Measurements from ENCODE around the gene USP28. TPM values are rescaled to one million over a fixed set of nuclear protein-coding genes. Genes with fewer than 3 reads are reported as not detected.

Gene USP28
- total RNA-seq, 1 experiment from 2014 or later = 23.7 TPM

DNA sequence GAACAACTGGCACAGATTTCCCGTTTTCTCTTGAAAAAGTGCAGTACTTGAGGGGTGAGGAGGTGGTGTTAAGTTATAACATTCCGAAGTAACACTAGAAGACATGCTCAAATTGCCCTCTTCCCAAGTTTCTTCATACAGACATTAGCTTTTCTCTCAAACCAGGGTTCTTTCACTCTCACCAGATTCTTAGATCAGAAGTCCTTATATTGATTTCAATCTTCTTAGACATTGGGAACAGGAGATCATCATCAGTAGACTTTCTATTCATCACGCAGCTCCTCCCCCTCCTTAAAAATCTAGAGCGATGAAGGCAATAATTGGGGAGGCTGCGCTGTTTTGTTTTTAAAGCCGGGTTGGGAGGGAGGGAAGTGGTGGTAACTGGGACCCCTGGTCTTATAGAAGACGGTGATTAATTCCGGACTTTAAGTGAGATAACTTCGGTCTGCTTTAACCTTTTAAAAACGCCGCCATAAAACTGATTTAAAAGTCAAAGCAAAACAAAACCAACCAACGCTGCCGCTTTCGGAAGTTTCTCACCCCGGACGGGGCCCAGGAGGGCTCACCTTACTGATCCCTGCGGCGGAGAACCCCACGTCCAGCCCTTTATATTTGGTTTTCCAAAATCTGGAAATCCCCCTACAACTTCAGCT is 665 bp downstream of the USP28 start:
- intact Hi-C loops (cut with micrococcal nuclease; ENCODE audit: unreplicated experiment) = no loop called here
- peak; percentile 38 for DNase-seq (ENCODE audit: low spot score)
- Histone ChIP-seq H3K27me3 (replicated peaks; ENCODE audit: insufficient read depth, low read depth, low read length, poor library complexity) (no peaks in the 10 kb centered on the region), H3K4me3 (ENCODE audit: low read depth, low read length, poor library complexity, severe bottlenecking) (peak overlapping the region; percentile 91), H3K9me3 (ENCODE audit: low read depth, low read length, poor library complexity, severe bottlenecking) (no peaks in the 10 kb centered on the region), H3K27ac (ENCODE audit: low read depth, low read length, poor library complexity, severe bottlenecking) (peak overlapping the region; percentile 76), H3K36me3 (ENCODE audit: insufficient read depth, low read length, poor library complexity, severe bottlenecking) (no peaks in the 10 kb centered on the region), H3K4me1 (ENCODE audit: insufficient read depth, low read length, poor library complexity, severe bottlenecking) (peaks cover 23% of the 10 kb centered on the region)
- ChIA-PET POLR2A (ENCODE audit: low non-redundant PET) (no interaction called here), CTCF (no interaction called here)
- BruUV-seq (replicated peaks) = TSS peak; percentile 57
- TF ChIP-seq EZH2 (IDR thresholded peaks at IDR 0.05; ENCODE audit: borderline replicate concordance, low read depth, low read length, poor library complexity, severe bottlenecking) = no peak
- TF ChIP-seq, protein P1, sequence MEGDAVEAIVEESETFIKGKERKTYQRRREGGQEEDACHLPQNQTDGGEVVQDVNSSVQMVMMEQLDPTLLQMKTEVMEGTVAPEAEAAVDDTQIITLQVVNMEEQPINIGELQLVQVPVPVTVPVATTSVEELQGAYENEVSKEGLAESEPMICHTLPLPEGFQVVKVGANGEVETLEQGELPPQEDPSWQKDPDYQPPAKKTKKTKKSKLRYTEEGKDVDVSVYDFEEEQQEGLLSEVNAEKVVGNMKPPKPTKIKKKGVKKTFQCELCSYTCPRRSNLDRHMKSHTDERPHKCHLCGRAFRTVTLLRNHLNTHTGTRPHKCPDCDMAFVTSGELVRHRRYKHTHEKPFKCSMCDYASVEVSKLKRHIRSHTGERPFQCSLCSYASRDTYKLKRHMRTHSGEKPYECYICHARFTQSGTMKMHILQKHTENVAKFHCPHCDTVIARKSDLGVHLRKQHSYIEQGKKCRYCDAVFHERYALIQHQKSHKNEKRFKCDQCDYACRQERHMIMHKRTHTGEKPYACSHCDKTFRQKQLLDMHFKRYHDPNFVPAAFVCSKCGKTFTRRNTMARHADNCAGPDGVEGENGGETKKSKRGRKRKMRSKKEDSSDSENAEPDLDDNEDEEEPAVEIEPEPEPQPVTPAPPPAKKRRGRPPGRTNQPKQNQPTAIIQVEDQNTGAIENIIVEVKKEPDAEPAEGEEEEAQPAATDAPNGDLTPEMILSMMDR (conservative IDR thresholded peaks at IDR 0.05; ENCODE audit: low read depth, low read length) = no peak

DNA sequence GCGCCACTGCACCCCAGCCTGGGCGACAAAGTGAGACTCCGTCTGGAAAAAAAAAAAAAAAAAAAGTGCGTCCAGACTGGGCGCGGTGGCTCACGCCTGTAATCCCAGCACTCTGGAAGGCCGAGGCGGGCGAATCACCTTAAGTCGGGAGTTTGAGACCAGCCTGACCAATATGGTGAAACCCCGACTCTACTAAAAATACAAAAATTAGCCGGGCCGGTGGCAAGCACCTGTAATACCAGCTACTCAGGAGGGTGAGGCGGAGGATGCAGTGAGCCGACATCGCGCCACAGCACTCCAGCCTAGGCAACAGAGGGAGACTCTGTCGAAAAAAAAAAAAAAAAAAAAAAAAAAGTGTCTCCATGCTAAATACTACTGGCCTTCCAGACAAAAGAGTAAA is 1.3 kb downstream of the USP28 start:
- no TSS peak for BruUV-seq (replicated peaks)
- Histone ChIP-seq H3K4me3 (ENCODE audit: low read depth, low read length, poor library complexity, severe bottlenecking) (peak overlapping the region; percentile 91), H3K4me1 (ENCODE audit: insufficient read depth, low read length, poor library complexity, severe bottlenecking) (peaks cover 23% of the 10 kb centered on the region), H3K27me3 (replicated peaks; ENCODE audit: insufficient read depth, low read depth, low read length, poor library complexity) (no peaks in the 10 kb centered on the region), H3K9me3 (ENCODE audit: low read depth, low read length, poor library complexity, severe bottlenecking) (no peaks in the 10 kb centered on the region), H3K27ac (ENCODE audit: low read depth, low read length, poor library complexity, severe bottlenecking) (no peak overlapping the region), H3K36me3 (ENCODE audit: insufficient read depth, low read length, poor library complexity, severe bottlenecking) (no peaks in the 10 kb centered on the region)
- ChIA-PET POLR2A (ENCODE audit: low non-redundant PET) (no interaction called here), CTCF (no interaction called here)
- no peak for DNase-seq (ENCODE audit: low spot score)
- intact Hi-C loops (cut with micrococcal nuclease; ENCODE audit: unreplicated experiment) = no loop called here
- no peak for TF ChIP-seq EZH2 (IDR thresholded peaks at IDR 0.05; ENCODE audit: borderline replicate concordance, low read depth, low read length, poor library complexity, severe bottlenecking)
- TF ChIP-seq, protein P1 (conservative IDR thresholded peaks at IDR 0.05; ENCODE audit: low read depth, low read length) = no peak

DNA sequence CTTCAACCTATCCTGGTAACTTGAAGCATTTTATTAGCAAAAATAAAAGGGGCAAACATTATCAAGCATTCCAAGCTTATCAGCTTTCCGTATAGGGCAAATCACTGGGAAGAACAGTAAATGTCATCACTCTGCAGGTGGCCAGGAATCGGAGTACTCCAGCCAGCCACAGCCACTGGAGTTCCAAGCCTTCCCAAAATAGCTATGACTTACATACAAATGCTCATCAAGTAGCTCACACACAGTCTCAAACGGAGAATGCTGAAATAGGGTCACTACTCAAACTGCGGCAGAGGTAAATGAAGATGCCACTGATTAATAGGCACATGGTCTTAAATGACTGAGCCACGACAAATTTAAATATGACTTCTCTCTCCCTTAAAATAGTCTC is 2.1 kb downstream of the USP28 start:
- Histone ChIP-seq H3K27me3 (replicated peaks; ENCODE audit: insufficient read depth, low read depth, low read length, poor library complexity) (no peaks in the 10 kb centered on the region), H3K9me3 (ENCODE audit: low read depth, low read length, poor library complexity, severe bottlenecking) (no peaks in the 10 kb centered on the region), H3K4me3 (ENCODE audit: low read depth, low read length, poor library complexity, severe bottlenecking) (no peak overlapping the region), H3K4me1 (ENCODE audit: insufficient read depth, low read length, poor library complexity, severe bottlenecking) (peaks cover 23% of the 10 kb centered on the region), H3K36me3 (ENCODE audit: insufficient read depth, low read length, poor library complexity, severe bottlenecking) (no peaks in the 10 kb centered on the region), H3K27ac (ENCODE audit: low read depth, low read length, poor library complexity, severe bottlenecking) (no peak overlapping the region)
- TF ChIP-seq, protein P1 (conservative IDR thresholded peaks at IDR 0.05; ENCODE audit: low read depth, low read length) = no peak
- TF ChIP-seq EZH2 (IDR thresholded peaks at IDR 0.05; ENCODE audit: borderline replicate concordance, low read depth, low read length, poor library complexity, severe bottlenecking) = no peak
- no TSS peak for BruUV-seq (replicated peaks)
- ChIA-PET CTCF (no interaction called here), POLR2A (ENCODE audit: low non-redundant PET) (no interaction called here)
- intact Hi-C loops (cut with micrococcal nuclease; ENCODE audit: unreplicated experiment) = no loop called here
- no peak for DNase-seq (ENCODE audit: low spot score)
